HPDE6-E6E7 (cell line): ENCODE measurements around the gene CERT1.
"Not testable (repeated sequence)": the region's sequence is repeated elsewhere in the genome, so short reads cannot be mapped to it uniquely, and the experiment has no call there.

ENCODE experiments used
- DNase-seq: peaks from one replicate; pipeline ENCODE4 v3.0.0; 2011; ENCODE audit warnings: missing footprints; ENCODE audit errors: extremely low spot score

The CERT1 gene, protein sequence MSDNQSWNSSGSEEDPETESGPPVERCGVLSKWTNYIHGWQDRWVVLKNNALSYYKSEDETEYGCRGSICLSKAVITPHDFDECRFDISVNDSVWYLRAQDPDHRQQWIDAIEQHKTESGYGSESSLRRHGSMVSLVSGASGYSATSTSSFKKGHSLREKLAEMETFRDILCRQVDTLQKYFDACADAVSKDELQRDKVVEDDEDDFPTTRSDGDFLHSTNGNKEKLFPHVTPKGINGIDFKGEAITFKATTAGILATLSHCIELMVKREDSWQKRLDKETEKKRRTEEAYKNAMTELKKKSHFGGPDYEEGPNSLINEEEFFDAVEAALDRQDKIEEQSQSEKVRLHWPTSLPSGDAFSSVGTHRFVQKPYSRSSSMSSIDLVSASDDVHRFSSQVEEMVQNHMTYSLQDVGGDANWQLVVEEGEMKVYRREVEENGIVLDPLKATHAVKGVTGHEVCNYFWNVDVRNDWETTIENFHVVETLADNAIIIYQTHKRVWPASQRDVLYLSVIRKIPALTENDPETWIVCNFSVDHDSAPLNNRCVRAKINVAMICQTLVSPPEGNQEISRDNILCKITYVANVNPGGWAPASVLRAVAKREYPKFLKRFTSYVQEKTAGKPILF

GRCh38 chr5:75511435-75512382 lies at the start of gene CERT1, which contains the start of gene POLK:
TSS of gene CERT1 (minus strand) at chr5:75511629. CDS start at chr5:75511207, 422 bp downstream.
TSS of gene POLK (plus strand) at chr5:75511891.
- peak; percentile 98 for DNase-seq

DNA sequence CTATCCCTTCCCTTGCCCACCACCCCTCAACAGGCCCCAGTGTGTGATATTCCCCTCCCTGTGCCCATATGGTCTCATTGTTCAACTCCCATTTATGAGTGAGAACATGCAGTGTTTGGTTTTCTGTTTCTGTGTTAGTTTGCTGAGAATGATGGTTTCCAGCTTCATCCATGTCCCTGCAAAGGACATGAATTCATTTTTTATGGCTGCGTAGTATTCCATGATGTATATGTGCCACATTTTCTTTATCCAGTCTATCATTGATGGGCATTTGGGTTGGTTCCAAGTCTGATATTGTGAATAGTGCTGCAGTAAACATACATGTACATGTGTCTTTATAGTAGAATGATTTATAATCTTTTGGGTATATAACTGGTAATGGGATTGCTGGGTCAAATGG lies 49.2 kb upstream of the CERT1 start:
- DNase-seq = not testable (repeated sequence)

- DNase-seq = no peak
These were observed 47.7 kb upstream of the CERT1 start for GRCh38 chr5:75558981-75559632.

GRCh38 chr5:75558221-75558620 lies 46.8 kb upstream of the CERT1 start:
- no peak for DNase-seq

DNA sequence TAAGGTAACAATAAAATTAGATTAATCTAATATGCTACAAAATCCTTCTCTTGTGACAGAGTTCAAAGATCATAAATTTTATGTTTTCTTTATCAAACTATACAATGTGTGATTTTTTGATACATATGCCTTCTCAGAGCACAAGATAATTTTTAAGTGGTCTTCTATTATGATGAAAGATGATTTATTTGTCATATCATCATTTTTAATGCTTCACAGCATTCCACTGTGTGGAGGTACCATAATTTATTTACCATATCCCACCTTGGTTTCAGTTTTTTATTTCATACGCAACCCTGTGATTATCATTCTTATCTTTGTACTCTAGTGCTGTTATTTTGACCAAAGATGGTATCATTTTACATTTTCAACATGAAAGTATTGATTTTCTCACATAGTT lies 41.9 kb upstream of the CERT1 start:
- no peak for DNase-seq

DNA sequence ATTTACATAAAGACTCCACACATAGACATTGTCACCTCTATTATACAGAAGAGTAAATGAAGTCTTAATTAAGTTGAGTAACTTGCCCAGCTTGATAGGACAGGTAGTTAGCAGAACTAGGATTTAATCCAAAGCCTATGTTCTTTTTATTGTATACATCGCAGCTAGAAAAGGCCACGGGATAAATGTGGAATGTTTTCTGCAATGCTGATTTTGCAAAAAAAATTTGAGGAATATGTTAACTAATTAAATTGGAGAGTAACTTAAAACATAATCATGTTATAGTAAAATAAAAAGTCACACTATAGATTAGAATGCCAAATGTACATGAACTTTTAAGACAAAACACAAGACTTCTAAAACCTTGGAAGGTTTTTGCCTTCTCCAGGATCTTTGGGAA lies 41.3 kb upstream of the CERT1 start:
- DNase-seq = no peak

- no peak for DNase-seq
These were observed 40.0 kb upstream of the CERT1 start for GRCh38 chr5:75551471-75551870.

GRCh38 chr5:75550597-75550996 lies 39.2 kb upstream of the CERT1 start:
- no peak for DNase-seq

- DNase-seq = no peak
These were observed 36.4 kb upstream of the CERT1 start for GRCh38 chr5:75547812-75548211.

DNA sequence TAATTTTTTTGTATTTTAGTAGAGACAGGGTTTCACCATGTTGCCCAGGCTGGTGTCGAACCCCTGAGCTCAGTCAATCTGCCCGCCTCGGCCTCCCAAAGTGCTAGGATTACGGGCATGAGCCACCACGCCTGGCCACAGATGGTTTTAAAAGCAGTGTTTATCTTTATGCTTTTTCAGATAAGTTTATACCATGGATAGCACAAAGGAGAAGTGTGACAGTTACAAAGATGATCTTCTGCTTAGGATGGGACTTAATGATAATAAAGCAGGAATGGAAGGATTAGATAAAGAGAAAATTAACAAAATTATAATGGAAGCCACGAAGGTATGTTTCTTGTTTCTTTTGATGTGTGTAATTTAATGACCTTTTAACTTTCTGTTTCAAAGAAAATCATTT lies 35.4 kb upstream of the CERT1 start:
- no peak for DNase-seq

- no peak for DNase-seq
These were observed 33.7 kb upstream of the CERT1 start for GRCh38 chr5:75545131-75545530.

- no peak for DNase-seq
These were observed 26.8 kb upstream of the CERT1 start for GRCh38 chr5:75538211-75538610.

DNA sequence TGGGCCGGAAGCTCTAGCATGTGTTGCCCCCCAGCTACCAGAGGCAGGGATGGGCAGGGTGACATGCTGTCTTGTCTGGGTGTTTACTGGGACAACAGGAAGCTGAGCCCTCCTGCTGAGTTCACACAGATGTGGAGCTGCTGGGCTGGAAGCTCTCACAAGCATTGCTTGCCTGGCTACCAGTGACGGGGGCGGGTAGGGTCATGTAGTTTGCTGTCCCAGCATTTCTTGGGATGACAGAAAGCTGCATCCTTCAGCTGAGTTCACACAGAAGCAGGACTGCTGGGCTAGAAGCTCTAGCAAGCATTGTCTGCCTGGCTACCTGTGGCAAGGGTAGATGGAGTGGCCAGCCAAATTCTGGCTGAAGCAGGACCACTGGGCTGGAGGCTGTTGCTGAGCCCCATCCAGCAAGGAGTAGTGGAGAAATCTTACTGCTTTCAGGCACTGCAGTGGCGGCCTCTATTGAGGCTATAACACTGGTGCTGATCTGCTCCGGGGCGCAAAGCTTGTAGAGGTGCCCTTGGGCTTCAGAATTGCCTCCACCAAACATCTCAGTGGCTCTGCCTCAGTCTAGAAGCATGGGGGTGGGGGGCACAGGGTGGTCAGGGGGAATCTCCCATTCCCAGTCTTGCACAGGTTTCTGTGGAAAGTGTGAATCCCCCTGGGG lies 25.4 kb upstream of the CERT1 start:
- no peak for DNase-seq

- no peak for DNase-seq
These were observed 24.7 kb upstream of the CERT1 start for GRCh38 chr5:75536147-75536546.

DNA sequence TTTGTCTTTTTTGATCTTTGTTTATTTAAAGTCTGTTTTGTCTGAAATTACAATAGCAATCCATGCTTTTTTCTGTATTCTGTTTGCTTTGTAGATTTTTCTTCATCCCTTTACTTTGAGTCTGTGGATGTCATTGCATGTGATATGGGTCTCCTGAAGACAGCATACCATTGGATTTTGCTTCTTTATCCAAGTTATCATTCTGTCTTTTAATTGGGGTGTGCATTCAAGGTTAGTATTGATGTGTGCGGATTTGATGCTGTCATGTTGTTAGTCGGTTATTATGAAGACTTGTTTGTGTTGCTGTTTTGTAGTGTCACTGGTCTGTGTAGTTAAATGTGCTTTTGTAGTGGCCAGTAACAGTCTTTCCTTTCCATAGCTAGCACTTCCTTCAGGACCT lies 23.3 kb upstream of the CERT1 start:
- no peak for DNase-seq

DNA sequence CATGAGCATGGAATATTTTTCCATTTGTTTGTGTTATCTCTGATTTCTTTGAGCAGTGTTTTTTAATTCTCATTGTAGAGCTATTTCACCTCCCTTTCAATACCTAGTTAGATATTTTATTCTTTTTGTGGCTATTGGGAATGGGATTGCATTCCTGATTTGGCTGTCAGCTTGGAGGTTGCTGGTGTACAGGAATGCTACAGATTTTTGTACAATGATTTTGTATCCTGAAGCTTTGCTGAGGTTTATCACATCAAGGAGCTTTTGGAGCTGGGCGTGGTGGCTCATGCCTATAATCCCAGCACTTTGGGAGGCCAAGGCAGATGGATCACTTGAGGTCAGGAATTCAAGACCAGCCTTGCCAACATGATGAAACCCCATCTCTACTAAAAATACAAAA lies 22.3 kb upstream of the CERT1 start:
- not testable (repeated sequence) for DNase-seq

DNA sequence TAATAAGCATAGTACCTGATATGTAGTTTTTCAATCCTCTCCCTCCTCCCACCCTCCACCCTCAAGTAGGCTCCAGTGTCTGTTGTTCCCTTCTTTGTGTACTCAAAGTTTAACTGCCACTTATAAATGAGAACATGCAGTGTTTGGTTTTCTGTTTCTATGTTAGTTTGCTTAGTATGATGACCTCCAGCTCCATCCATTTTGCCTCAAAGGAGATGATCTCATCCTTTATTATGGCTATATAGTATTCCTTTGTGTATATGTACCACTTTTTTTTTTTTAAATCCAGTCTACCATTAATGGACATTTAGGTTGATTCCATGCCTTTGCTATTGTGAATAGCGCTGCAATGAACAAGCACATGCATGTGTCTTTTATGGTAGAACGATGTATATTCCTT lies 20.8 kb upstream of the CERT1 start:
- DNase-seq = no peak

DNA sequence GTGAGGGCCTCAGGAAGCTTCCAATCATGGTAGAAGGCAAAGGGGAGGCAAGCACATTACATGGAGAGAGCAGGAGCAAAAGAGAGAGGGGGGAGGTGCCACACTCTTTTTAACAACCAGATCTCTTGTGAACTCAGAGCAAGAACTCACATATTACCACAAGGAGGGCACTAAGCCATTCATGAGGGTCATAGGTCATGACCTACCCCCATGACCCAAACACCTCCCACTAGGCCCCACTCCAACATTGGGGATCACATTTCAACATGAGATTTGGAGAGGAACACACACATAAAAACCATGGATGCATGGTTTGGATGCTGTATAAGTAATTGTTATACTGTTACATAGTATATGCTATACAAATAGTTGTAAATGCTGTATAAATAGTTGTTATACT lies 17.8 kb upstream of the CERT1 start:
- no peak for DNase-seq

GRCh38 chr5:75526070-75526469 lies 14.6 kb upstream of the CERT1 start:
- no peak for DNase-seq

- no peak for DNase-seq
These were observed 13.9 kb upstream of the CERT1 start for GRCh38 chr5:75525344-75525743.

DNA sequence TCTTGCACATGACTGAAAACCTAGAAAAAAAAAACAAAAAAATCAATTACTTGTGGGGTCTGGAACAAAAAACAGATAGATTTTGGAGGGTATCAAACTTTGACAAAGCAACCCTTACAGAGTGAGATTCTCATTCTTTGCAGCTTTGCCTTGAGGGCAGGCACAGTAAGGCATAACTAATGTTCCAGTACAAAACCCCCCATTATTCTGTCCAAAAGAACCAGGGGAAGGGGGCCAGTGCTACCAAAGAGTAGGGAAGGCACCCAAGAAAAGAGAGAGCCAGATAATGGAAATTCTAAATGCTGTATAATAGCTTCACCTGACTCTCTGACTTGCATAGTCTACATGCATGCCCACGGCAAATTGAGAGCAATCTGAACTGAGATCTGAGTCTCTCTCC lies 13.2 kb upstream of the CERT1 start:
- no peak for DNase-seq
